Forelimb muscle (tissue), 1 donor: ENCODE data around the gene ZNF501. TPM values are rescaled to one million over a fixed set of nuclear protein-coding genes. Genes with fewer than 3 reads are reported as not detected.

Source experiments
- polyA plus RNA-seq: library from polyadenylated mRNA; unstranded; fragments of 120-200 nt; gene quantifications from one replicate; pipeline ENCODE4 v1.2.1, GENCODE V29; 2013; ENCODE audit not compliant: insufficient read length

Gene ZNF501
- polyA plus RNA-seq, 1 donor, result 5.1 TPM

Other genes starting within 250 kb of the ZNF501 start
- gene ZKSCAN7, start 174.4 kb upstream of the ZNF501 start, polyA plus RNA-seq, result 6.7 TPM
- 4.1 TPM for gene ZNF660, start 144.7 kb upstream of the ZNF501 start, polyA plus RNA-seq
- gene ZNF197, start 104.6 kb upstream of the ZNF501 start, polyA plus RNA-seq, result 16.6 TPM
- 6.4 TPM for gene ZNF35, start 80.9 kb upstream of the ZNF501 start, polyA plus RNA-seq
- 6.1 TPM for gene ZNF502, start 17.0 kb upstream of the ZNF501 start, polyA plus RNA-seq
- 30.6 TPM for gene KIAA1143, start 32.0 kb downstream of the ZNF501 start, polyA plus RNA-seq
- 9.2 TPM for gene KIF15, start 32.2 kb downstream of the ZNF501 start, polyA plus RNA-seq
- gene TMEM42, start 132.3 kb downstream of the ZNF501 start, polyA plus RNA-seq, result 12.7 TPM
- gene TGM4, start 145.0 kb downstream of the ZNF501 start, polyA plus RNA-seq, result not detected
- gene ZDHHC3, start 246.5 kb downstream of the ZNF501 start, polyA plus RNA-seq, result 40.9 TPM
- 37.7 TPM for gene EXOSC7, start 246.6 kb downstream of the ZNF501 start, polyA plus RNA-seq